Body of pancreas (tissue), 4 donors: ENCODE measurements around the gene DRD4. TPM values are rescaled to one million over a fixed set of nuclear protein-coding genes. Genes with fewer than 3 reads are reported as not detected.

Experiments used
- ATAC-seq: fragments of 150-250 bp; one replicate; pipeline ENCODE4 v1.9.1; 2016
- DNase-seq, 4 donors: peaks; one replicate each; pipeline ENCODE4 v3.0.0-alpha.2; 2019
- H3K27ac ChIP-seq, 4 donors: fragments of 200-600 bp; sonication (generic); 1 replicate in 3 of 4; 2 replicates in 1 of 4; pipeline versions ENCODE4 v1.5.1 to v1.6.1; 2016 to 2019; ENCODE audit warnings: mild to moderate bottlenecking in 1 of 4, mixed read lengths in 1 of 4, moderate library complexity in 1 of 4
- H3K27me3 ChIP-seq, 2 donors: fragments of 200-600 bp; sonication (generic); one replicate each; pipeline ENCODE4 v1.6.0; 2016; ENCODE audit warnings: mild to moderate bottlenecking in 1 of 2
- H3K36me3 ChIP-seq, 2 donors: fragments of 200-600 bp; sonication (generic); replicated peaks in 1 of 2; 2 replicates each; pipeline ENCODE4 v1.5.1; 2016; ENCODE audit warnings: low read depth in 2 of 2; ENCODE audit not compliant: insufficient read depth in 1 of 2
- H3K4me1 ChIP-seq: fragments of 200-600 bp; sonication (generic); one replicate; pipeline ENCODE4 v1.6.0; 2016
- H3K4me3 ChIP-seq, 2 donors: fragments of 200-600 bp; sonication (generic); 1 replicate in 1 of 2; 2 replicates in 1 of 2; pipeline ENCODE4 v1.5.1; 2016 to 2019
- H3K9me3 ChIP-seq, 3 donors: fragments of 200-600 bp; sonication (generic); 1 replicate in 2 of 3; 2 replicates in 1 of 3; pipeline ENCODE4 v1.5.1; 2016
- POLR2A ChIP-seq, 3 donors: fragments of 450-650 bp; IDR thresholded peaks; one replicate each; pipeline ENCODE4 v1.6.1; 2016; ENCODE audit warnings: antibody characterized with exemption in 3 of 3, mild to moderate bottlenecking in 2 of 3
- WGBS, 2 donors: methylation state at CpG; one replicate each; pipeline ENCODE4 v1.1.5; 2017; 5-methylcytosine and 5-hydroxymethylcytosine counted together
- intact Hi-C: fragments of 100-400 bp; cut with DNase I; formaldehyde crosslinking; loops from one replicate; pipeline ENCODE4 v1.15.1; 2023
- total RNA-seq, 2 donors: library from RNA; depleted of rRNA; stranded (reverse); fragments of >200 nt; gene quantifications; one replicate each; pipeline ENCODE4 v1.1.0, GENCODE V29; 2016
- TF ChIP-seq, protein P1 (sequence below), 7 experiments: fragments of 450-650 bp in 4 of 7; fragments of 200-600 bp in 3 of 7; sonication (generic) in 3 of 7; IDR thresholded peaks; one replicate each; pipeline ENCODE4 v1.5.1; 2016 to 2019; ENCODE audit warnings: antibody characterized with exemption in 7 of 7

Gene DRD4
- total RNA-seq, 2 donors from 2014 or later, result 3.0 TPM; not detected in 1

GRCh38 chr11:659532-660085 is 22.5 kb downstream of the DRD4 start:
- Histone ChIP-seq H3K9me3 (no peaks in the 10 kb centered on the region), H3K4me1 (peaks cover 10% of the 10 kb centered on the region), H3K36me3 (peaks cover 0 to 3% of the 10 kb centered on the region in 2 donors), H3K4me3 (no peak overlapping the region), H3K27me3 (no peaks in the 10 kb centered on the region), H3K27ac (no peak overlapping the region)
- TF ChIP-seq, protein P1, sequence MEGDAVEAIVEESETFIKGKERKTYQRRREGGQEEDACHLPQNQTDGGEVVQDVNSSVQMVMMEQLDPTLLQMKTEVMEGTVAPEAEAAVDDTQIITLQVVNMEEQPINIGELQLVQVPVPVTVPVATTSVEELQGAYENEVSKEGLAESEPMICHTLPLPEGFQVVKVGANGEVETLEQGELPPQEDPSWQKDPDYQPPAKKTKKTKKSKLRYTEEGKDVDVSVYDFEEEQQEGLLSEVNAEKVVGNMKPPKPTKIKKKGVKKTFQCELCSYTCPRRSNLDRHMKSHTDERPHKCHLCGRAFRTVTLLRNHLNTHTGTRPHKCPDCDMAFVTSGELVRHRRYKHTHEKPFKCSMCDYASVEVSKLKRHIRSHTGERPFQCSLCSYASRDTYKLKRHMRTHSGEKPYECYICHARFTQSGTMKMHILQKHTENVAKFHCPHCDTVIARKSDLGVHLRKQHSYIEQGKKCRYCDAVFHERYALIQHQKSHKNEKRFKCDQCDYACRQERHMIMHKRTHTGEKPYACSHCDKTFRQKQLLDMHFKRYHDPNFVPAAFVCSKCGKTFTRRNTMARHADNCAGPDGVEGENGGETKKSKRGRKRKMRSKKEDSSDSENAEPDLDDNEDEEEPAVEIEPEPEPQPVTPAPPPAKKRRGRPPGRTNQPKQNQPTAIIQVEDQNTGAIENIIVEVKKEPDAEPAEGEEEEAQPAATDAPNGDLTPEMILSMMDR (IDR thresholded peaks at IDR 0.05), result no peak
- no peak for TF ChIP-seq POLR2A (IDR thresholded peaks at IDR 0.05)
- DNase-seq (no peak), ATAC-seq (no peak)
- intact Hi-C loops, result loop anchor here (5.0 kb wide), 1 partner anchor 63 kb away; no protein-coding TSS in a partner anchor
- 93 to 97% methylated on average over 15 to 16 of the region's 16 CpGs for WGBS, 2 donors

DNA sequence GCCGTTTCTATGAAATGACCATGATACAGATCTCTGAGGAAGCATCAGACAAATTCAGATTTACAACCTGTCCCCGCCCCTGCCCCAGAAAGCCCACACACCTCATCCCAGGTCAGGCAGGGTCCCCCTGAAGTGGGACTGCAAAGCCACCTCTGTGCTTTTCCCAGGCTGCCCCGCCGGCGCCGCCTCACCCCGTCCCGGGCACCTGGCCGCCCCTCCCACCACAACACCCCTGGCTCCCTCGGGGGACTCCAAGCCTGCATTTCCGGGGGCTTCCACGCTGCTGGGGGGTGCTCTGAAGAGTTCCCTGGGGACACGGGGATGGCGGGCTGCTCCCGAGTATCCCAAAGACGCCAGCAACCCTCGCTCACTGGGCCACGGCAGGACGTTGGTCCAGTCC is 23.2 kb downstream of the DRD4 start:
- intact Hi-C loops, result no loop called here
- no peak for ATAC-seq
- TF ChIP-seq POLR2A (IDR thresholded peaks at IDR 0.05), result no peak
- Histone ChIP-seq H3K4me1 (peaks cover 3% of the 10 kb centered on the region), H3K27ac (no peak overlapping the region), H3K4me3 (no peak overlapping the region), H3K27me3 (no peaks in the 10 kb centered on the region), H3K9me3 (no peaks in the 10 kb centered on the region), H3K36me3 (peaks cover 0 to 3% of the 10 kb centered on the region in 2 donors)
- 87% methylated on average over 18 to 19 of the region's 19 CpGs for WGBS, 2 donors
- DNase-seq, result no peak

GRCh38 chr11:660681-661444 is 23.8 kb downstream of the DRD4 start:
- H3K4me3 ChIP-seq, result no peak overlapping the region
- DNase-seq, result no peak
- no peak for ATAC-seq
- intact Hi-C loops, result no loop called here
- H3K27ac ChIP-seq, result no peak overlapping the region
- no peaks in the 10 kb centered on the region for H3K27me3 ChIP-seq
- H3K36me3 ChIP-seq, result peaks cover 0 to 3% of the 10 kb centered on the region in 2 donors
- TF ChIP-seq POLR2A (IDR thresholded peaks at IDR 0.05), result no peak
- TF ChIP-seq, protein P1 (IDR thresholded peaks at IDR 0.05), result no peak
- H3K9me3 ChIP-seq, result no peaks in the 10 kb centered on the region
- whole genome bisulfite sequencing, 2 donors, result 90 to 94% methylated on average over 19 of the region's 19 CpGs
- no peaks in the 10 kb centered on the region for H3K4me1 ChIP-seq

DNA sequence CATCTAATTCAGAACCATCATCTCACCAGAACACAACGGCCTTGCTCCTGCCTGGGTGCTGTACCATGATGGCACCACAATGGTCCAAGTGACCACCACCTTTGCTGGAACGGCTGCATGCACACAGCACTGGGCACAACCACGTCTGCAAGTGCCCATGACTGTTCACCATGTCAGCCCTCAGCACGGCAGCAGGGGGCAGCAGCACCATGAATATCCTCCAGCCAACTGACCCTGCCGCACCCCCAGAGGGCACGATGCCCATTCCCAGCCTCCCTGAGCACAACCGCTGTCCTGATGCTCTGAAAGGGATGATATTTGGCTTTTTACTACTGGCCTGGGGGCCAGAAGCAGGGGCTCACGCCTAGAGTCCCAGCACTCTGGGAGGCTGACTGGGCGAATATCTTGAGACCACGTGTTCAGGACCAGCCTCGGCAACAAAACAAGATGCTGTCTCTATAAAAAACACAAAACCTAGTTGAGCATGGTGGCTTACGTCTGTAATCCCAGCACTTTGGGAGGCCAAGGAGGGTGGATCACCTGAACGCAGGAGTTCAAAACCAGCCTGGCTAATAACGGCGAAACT is 25.7 kb downstream of the DRD4 start:
- 48 to 71% methylated on average over 10 to 15 of the region's 15 CpGs for WGBS, 2 donors
- Histone ChIP-seq H3K36me3 (peaks cover 0 to 3% of the 10 kb centered on the region in 2 donors), H3K27me3 (no peaks in the 10 kb centered on the region), H3K4me1 (no peaks in the 10 kb centered on the region), H3K9me3 (no peaks in the 10 kb centered on the region), H3K27ac (no peak overlapping the region), H3K4me3 (no peak overlapping the region)
- no peak for TF ChIP-seq POLR2A (IDR thresholded peaks at IDR 0.05)
- TF ChIP-seq, protein P1 (IDR thresholded peaks at IDR 0.05), result peak; percentile 59 to 87 (median 70)
- intact Hi-C loops, result no loop called here
- peak; percentile 80 for ATAC-seq
- peak; percentile 69 to 83 (median 76) for DNase-seq

- no peak for ATAC-seq
- no peaks in the 10 kb centered on the region for H3K36me3 ChIP-seq
- no peak overlapping the region for H3K4me3 ChIP-seq
- TF ChIP-seq POLR2A (IDR thresholded peaks at IDR 0.05), result no peak
- TF ChIP-seq, protein P1 (IDR thresholded peaks at IDR 0.05), result no peak
- no peaks in the 10 kb centered on the region for H3K9me3 ChIP-seq
- no peaks in the 10 kb centered on the region for H3K27me3 ChIP-seq
- no peak for DNase-seq
- WGBS, 2 donors, result 85 to 87% methylated on average over 11 to 14 of the region's 15 CpGs
- intact Hi-C loops, result no loop called here
- H3K27ac ChIP-seq, result peak overlapping the region in 2 of 4 donors; percentile 21 to 41
- no peaks in the 10 kb centered on the region for H3K4me1 ChIP-seq
These were observed 28.1 kb downstream of the DRD4 start for GRCh38 chr11:665062-665703.
